Loucy (cell line): ENCODE results near the gene SPACDR.

Experiments used
- EZH2phosphoT487 ChIP-seq: fragments of 200-600 bp; IDR thresholded peaks from 2 replicates; pipeline ENCODE4 v1.6.1; 2018; ENCODE audit warnings: antibody characterized with exemption, mild to moderate bottlenecking, moderate library complexity, borderline replicate concordance
- TF ChIP-seq, protein P1 (sequence below): fragments of 200-600 bp; sonication (generic); conservative IDR thresholded peaks from 2 replicates; pipeline ENCODE4 v1.5.1; 2014; ENCODE audit warnings: mild to moderate bottlenecking, antibody characterized with exemption, low read length

DNA sequence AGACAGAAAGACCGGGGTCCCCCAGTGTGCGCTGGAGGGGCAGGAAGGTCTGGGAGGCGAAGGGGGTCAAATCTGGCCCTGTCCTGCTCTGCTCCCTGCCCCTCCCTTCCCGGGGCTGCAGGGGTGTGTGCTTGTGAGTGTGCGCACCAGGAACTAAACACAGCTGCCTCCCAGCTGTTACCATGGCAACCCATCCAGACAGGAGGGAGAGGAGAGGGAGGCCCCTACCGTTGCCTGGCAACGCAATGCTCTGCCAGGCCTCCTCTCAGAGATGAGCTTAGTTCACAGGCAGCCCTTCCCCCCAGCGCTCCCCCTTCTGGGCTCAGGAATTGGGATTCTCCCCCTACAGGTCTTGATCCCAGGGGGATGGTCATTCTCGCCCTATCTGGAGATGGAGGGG, 25.8 kb upstream of the SPACDR start:
- TF ChIP-seq, protein P1, sequence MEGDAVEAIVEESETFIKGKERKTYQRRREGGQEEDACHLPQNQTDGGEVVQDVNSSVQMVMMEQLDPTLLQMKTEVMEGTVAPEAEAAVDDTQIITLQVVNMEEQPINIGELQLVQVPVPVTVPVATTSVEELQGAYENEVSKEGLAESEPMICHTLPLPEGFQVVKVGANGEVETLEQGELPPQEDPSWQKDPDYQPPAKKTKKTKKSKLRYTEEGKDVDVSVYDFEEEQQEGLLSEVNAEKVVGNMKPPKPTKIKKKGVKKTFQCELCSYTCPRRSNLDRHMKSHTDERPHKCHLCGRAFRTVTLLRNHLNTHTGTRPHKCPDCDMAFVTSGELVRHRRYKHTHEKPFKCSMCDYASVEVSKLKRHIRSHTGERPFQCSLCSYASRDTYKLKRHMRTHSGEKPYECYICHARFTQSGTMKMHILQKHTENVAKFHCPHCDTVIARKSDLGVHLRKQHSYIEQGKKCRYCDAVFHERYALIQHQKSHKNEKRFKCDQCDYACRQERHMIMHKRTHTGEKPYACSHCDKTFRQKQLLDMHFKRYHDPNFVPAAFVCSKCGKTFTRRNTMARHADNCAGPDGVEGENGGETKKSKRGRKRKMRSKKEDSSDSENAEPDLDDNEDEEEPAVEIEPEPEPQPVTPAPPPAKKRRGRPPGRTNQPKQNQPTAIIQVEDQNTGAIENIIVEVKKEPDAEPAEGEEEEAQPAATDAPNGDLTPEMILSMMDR: no peak
- no peak for TF ChIP-seq EZH2phosphoT487
